ENCODE measurements around the gene CUX1. TPM values are rescaled to one million over a fixed set of nuclear protein-coding genes. Genes with fewer than 3 reads are reported as not detected.

CUX1 gene
- total RNA-seq, 2 donors from 2014 or later = 8.6 to 23.3 TPM

- no peak for ATAC-seq
- DNase-seq (ENCODE audit: low spot score in 2 of 2) = no peak
- H3K9me3 Mint-ChIP-seq = no peaks in the 10 kb centered on the region
- H3K27ac Mint-ChIP-seq = no peak overlapping the region
- no peaks in the 10 kb centered on the region for H3K36me3 Mint-ChIP-seq
These were observed 466.2 kb downstream of the CUX1 start for GRCh38 chr7:102283477-102284189.

DNA sequence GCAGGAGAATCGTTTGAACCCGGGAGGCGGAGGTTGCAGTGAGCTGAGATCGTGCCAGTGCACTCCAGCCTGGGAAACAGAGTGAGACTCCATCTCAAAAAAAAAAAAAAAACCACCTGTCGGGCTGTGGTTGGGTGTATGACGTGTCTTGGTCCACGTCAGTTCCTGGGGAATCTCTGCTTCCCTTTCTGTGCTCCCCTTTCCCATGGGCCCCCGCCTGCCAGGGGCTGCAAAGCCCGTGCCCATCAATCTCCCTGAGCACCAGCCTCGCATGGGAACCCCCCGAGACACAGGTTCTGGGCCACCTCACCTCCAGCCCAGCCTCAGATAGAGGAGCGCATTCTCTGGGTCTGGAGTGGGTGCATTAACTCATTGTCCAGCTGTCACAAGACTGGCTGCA is 467.0 kb downstream of the CUX1 start:
- Mint-ChIP-seq H3K36me3 (no peaks in the 10 kb centered on the region), H3K9me3 (no peaks in the 10 kb centered on the region), H3K27ac (no peak overlapping the region)
- DNase-seq (ENCODE audit: low spot score in 2 of 2) = no peak
- peak in 1 of 2 donors; percentile 35 for ATAC-seq

- peak overlapping the region in 1 of 2 donors; percentile 52 for H3K27ac Mint-ChIP-seq
- H3K9me3 Mint-ChIP-seq = no peaks in the 10 kb centered on the region
- ATAC-seq = no peak
- H3K36me3 Mint-ChIP-seq = no peaks in the 10 kb centered on the region
- DNase-seq (ENCODE audit: low spot score in 2 of 2) = no peak
These were observed 467.6 kb downstream of the CUX1 start for GRCh38 chr7:102284891-102285539.

GRCh38 chr7:102285540-102286236 is 468.3 kb downstream of the CUX1 start:
- H3K36me3 Mint-ChIP-seq = no peaks in the 10 kb centered on the region
- no peak overlapping the region for H3K27ac Mint-ChIP-seq
- DNase-seq (ENCODE audit: low spot score in 2 of 2) = no peak
- H3K9me3 Mint-ChIP-seq = no peaks in the 10 kb centered on the region
- peak in 1 of 2 donors; percentile 6 for ATAC-seq

GRCh38 chr7:102286237-102287110 is 469.0 kb downstream of the CUX1 start, which contains the start of gene SH2B2:
Gene SH2B2, plus strand, starts transcription at chr7:102286868. Its CDS starts 13,683 bp downstream, at chr7:102300551.
- Mint-ChIP-seq H3K9me3 (no peaks in the 10 kb centered on the region), H3K27ac (no peak within 1 kb of the TSS), H3K36me3 (no peaks in the 10 kb centered on the region)
- peak; percentile 50 to 63 for ATAC-seq
- DNase-seq (ENCODE audit: low spot score in 2 of 2) = peak in 1 of 2 donors; percentile 43

- Mint-ChIP-seq H3K27ac (no peak overlapping the region), H3K9me3 (no peaks in the 10 kb centered on the region), H3K36me3 (no peaks in the 10 kb centered on the region)
- DNase-seq (ENCODE audit: low spot score in 2 of 2) = no peak
- ATAC-seq = peak; percentile 5 to 18
These were observed 469.9 kb downstream of the CUX1 start for GRCh38 chr7:102287111-102287980.

DNA sequence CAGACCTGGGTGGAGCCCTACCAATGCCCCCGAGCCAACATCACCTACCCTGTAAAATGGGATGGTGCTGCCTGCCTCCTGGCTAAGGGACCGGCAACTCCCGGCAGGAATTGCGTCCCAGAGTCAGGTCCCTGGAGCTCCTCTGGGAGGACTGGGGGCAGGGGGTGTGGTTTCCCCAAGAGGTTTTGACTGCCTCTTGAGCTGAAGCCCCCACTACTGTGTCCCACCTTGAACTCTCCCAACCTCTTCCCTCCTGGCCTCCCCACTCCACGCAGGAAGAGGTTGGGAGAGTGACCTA is 470.5 kb downstream of the CUX1 start:
- H3K36me3 Mint-ChIP-seq = no peaks in the 10 kb centered on the region
- DNase-seq (ENCODE audit: low spot score in 2 of 2) = no peak
- H3K27ac Mint-ChIP-seq = no peak overlapping the region
- H3K9me3 Mint-ChIP-seq = no peaks in the 10 kb centered on the region
- ATAC-seq = no peak

DNA sequence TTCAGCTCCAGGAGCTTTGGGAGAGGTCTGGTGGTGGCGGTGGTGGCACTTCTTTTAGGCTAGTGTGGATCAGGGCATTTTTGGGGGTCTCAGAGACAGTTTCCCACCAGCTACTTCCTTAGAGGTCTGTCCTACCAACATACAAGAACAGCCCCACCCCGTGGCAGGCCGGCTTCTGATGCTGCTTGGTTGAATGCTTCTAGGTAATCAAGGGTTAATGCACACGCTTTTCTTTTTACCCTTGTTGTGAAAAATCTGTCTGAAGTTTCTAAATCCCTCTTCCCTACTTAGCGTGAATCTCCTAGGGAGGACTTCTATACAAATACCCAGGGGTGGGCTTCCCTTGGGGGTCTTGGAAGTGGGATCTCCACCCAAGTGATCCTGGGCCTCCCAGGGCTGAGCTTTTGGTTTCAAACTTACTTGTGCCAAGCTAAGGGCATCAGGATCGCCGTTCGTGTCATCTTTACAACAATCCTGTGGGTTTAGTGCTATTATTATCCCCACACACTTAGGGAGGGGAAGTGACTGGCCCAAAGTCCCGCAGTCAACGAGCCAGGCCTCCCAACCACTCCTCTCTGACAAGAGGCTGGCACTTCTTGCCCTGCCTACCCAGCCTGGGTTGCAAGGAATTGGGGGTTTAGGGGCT is 471.0 kb downstream of the CUX1 start:
- no peak overlapping the region for H3K27ac Mint-ChIP-seq
- no peaks in the 10 kb centered on the region for H3K36me3 Mint-ChIP-seq
- ATAC-seq (no peak), DNase-seq (ENCODE audit: low spot score in 2 of 2) (no peak)
- no peaks in the 10 kb centered on the region for H3K9me3 Mint-ChIP-seq

DNA sequence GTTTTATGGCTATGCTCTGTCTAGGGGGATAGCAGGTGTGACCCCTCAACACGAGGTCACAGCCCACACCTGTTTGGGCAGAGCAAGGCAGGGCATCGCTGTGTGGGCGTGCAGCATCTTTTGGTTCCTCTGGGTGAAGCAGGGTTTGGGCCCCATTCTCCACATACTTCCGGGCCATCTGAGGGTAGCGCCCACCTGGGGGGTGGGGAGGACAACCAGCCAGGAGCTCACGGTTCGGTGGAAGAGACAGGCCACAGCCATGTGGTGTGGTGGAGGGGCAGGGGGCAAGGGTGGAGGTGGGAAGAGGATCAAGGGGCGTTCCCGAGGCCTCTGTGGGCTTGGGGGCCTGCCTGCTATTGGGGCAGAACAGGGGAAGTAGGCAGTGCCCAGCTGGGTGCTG is 471.6 kb downstream of the CUX1 start:
- Mint-ChIP-seq H3K9me3 (no peaks in the 10 kb centered on the region), H3K27ac (no peak overlapping the region), H3K36me3 (no peaks in the 10 kb centered on the region)
- ATAC-seq = no peak
- DNase-seq (ENCODE audit: low spot score in 2 of 2) = no peak

DNA sequence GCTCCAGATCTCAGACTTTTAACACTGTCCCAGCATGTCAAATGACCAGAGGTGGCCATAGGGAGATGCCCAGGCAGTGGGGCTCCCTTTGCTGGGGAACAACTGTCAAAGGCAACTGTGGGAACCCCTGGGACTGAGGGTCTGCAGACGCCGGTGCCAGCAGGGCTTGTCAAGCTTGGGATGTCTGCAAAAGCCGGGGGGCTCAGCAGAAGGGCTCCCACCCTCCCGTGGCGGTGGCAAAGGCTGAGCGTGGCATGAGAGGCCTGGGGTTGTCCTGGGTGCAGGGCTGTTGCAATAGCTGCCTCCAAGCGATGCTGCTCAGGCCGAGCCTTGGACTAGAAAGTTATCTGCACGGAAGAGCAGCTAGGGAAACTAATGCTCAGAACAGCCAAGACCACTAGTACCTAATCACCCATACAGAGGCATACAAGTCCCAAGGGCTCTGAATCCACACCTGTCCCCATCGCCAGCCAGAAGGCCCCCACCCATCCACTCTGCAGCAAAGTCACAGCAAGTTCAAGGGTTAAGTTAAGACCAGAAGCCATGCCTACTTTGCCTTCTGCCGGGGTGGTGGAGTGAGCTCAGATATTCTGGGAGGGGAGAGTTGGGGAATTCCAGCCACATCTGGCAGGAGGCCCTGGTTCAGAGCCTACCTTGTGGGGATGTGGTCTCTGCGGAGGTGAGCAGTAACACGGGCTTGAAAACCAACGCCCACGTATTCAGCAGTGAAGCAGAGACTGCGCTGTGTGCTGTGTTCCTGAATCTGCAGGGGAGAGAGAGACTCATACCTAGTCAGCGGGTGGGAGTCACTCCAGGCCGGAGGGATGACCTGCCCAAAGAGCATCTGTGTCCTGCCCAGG is 473.9 kb downstream of the CUX1 start:
- no peak for DNase-seq (ENCODE audit: low spot score in 2 of 2)
- H3K27ac Mint-ChIP-seq = no peak overlapping the region
- no peaks in the 10 kb centered on the region for H3K36me3 Mint-ChIP-seq
- no peaks in the 10 kb centered on the region for H3K9me3 Mint-ChIP-seq
- peak; percentile 68 to 78 for ATAC-seq

GRCh38 chr7:102291916-102292267 is 474.5 kb downstream of the CUX1 start:
- ATAC-seq (no peak), DNase-seq (ENCODE audit: low spot score in 2 of 2) (no peak)
- Mint-ChIP-seq H3K9me3 (no peaks in the 10 kb centered on the region), H3K36me3 (no peaks in the 10 kb centered on the region), H3K27ac (no peak overlapping the region)

- Mint-ChIP-seq H3K36me3 (no peaks in the 10 kb centered on the region), H3K9me3 (no peaks in the 10 kb centered on the region)
- no peak for ATAC-seq
These were observed 475.7 kb downstream of the CUX1 start for GRCh38 chr7:102292813-102293798.

GRCh38 chr7:102294589-102294988 is 477.2 kb downstream of the CUX1 start:
- Mint-ChIP-seq H3K9me3 (no peaks in the 10 kb centered on the region), H3K36me3 (no peaks in the 10 kb centered on the region), H3K27ac (peak overlapping the region in 1 of 2 donors; percentile 4)
- ATAC-seq (no peak), DNase-seq (ENCODE audit: low spot score in 2 of 2) (no peak)

More at GRCh38 chr7:102292813-102293798, 475.7 kb downstream of the CUX1 start:
- no peak for DNase-seq (ENCODE audit: low spot score in 2 of 2)
- H3K27ac Mint-ChIP-seq = no peak overlapping the region

Measured in activated naive CD4-positive, alpha-beta T cell treated with anti-CD3 and anti-CD28 coated beads, Interleukin-2, amount 50 U/mL, for 72 hours (primary cell).